ENCODE data around the gene CERS6. TPM values are rescaled to one million over a fixed set of nuclear protein-coding genes. Genes with fewer than 3 reads are reported as not detected.
"Not testable (repeated sequence)": the region's sequence is repeated elsewhere in the genome, so short reads cannot be mapped to it uniquely, and the experiment has no call there.

Gene CERS6, protein sequence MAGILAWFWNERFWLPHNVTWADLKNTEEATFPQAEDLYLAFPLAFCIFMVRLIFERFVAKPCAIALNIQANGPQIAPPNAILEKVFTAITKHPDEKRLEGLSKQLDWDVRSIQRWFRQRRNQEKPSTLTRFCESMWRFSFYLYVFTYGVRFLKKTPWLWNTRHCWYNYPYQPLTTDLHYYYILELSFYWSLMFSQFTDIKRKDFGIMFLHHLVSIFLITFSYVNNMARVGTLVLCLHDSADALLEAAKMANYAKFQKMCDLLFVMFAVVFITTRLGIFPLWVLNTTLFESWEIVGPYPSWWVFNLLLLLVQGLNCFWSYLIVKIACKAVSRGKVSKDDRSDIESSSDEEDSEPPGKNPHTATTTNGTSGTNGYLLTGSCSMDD
- 10 to 100 TPM; 47.1 to 61.1 (median 57.5) TPM for polyA plus RNA-seq (ENCODE audit: insufficient read length in 4 of 4)

DNA sequence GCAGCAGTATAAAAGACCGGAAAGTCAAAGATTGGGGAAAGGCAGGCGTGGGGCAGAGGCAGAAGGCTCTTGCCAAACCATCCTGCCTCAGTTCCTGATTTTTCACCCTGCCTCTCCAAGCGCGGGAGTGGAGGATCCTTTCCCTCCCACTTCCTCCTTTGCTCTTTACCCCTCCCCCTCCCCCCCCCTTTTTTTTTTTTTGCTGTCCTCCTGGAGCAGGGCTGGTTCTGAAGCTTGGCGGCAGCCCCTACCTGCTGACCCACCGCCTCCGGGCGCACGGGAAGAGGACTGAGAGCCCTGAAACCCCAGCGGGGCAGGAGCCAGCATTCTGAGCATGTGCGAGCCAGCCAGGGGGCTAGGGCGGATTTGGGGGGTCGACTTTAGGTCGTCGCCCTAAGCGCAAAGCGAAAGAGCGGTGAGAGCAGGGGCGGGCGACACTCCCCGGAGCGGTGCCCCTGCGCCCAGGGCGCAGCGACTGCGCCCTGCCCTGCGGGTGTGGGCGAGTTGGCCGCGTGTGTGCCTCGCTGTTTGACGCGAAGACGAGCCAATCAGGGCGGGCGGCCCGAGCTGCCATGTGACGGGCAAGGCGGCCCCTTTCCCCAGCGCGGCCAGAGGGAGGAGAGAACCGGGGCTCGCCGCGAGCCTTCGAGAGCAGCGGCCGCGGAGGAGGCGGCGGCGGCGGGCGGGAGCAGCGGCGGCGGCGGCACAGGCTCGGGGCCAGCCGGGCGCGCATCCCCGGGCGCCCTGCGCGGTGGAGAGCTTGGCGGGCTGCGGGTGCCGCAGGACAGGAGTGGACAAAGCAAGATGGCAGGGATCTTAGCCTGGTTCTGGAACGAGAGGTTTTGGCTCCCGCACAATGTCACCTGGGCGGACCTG is at the start of gene CERS6:
Gene CERS6, plus strand, starts transcription at position 628 of the 876 bp plus-strand sequence. Its CDS starts 177 bp downstream, at position 805.
- peak; percentile 83 to 86 (median 85) for DNase-seq (ENCODE audit: low read depth in 4 of 4, low spot score in 3 of 4)

DNA sequence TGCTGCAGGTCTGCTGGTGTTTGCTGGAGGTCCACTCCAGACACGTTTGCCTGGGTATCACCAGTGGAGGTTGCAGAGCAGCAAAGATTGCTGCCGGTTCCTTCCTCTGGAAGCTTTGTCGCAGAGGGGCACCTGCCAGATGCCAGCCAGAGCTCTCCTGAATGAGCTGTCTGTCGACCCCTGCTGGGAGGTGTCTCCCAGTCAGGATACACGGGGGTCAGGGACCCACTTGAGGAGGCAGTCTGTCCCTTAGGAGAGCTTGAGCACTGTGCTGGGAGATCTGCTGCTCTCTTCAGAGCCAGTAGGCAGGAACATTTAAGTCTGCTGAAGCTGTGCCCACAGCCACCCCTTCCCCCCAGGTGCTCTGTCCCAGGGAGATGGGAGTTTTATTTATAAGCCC is 43.8 kb upstream of the CERS6 start:
- not testable (repeated sequence) for DNase-seq (ENCODE audit: low read depth in 4 of 4, low spot score in 3 of 4)

DNA sequence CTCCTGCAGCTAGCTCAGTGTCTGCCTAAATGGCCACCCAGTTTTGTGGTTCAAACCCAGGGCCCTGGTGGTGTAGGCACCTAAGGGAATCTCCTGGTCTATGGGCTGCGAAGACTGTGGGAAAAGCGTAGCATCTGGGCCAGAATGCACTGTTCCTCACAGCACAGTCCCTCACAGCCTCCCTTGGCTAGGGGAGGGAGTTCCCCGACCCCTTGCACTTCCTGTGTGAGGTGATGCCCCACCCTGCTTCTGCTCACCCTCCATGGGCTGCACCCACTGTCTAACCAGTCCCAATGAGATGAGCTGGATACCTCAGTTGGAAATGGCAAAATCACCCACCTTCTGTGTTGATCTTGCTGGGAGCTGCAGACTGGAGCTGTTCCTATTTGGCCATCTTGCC is 43.0 kb upstream of the CERS6 start:
- DNase-seq (ENCODE audit: low read depth in 4 of 4, low spot score in 3 of 4), result not testable (repeated sequence)

DNA sequence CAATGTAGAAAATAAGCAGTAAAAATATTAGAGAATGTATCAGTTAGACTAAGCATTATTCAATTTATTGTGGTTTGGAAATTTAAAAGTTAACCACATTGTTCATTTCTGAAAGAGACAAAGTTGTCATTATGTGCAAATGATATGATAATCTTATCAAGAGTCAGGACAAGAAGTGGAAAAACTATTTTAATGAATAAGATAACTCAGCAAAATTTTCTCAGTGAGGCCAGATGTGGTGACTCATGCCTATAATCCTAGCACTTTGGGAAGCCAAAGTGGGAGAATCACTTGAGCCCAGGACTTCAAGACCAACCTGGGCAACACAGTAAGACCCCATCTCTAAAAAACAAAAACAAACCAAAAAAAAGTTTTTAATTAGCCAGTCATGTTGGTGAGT is 39.5 kb upstream of the CERS6 start:
- no peak for DNase-seq (ENCODE audit: low read depth in 4 of 4, low spot score in 3 of 4)

DNA sequence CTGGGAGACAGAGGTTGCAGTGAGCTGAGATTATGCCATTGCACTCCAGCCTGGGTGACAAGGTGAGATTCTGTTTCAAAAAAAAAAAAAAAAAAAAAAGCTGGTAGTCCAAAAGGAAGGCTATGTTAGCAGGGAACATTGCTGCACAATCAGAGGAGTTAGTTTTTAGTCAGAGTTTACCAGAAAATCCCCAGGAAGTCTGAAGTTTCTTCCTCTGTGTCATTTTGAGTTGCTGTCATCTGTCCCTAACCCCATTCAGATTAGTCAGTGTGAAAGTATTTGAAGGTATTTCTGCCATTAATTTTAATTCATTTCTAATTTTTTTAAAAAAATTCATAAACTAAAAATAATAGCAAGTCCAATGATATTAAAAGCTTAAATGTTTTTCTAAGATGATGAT is 33.5 kb upstream of the CERS6 start:
- DNase-seq (ENCODE audit: low read depth in 4 of 4, low spot score in 3 of 4), result no peak

DNA sequence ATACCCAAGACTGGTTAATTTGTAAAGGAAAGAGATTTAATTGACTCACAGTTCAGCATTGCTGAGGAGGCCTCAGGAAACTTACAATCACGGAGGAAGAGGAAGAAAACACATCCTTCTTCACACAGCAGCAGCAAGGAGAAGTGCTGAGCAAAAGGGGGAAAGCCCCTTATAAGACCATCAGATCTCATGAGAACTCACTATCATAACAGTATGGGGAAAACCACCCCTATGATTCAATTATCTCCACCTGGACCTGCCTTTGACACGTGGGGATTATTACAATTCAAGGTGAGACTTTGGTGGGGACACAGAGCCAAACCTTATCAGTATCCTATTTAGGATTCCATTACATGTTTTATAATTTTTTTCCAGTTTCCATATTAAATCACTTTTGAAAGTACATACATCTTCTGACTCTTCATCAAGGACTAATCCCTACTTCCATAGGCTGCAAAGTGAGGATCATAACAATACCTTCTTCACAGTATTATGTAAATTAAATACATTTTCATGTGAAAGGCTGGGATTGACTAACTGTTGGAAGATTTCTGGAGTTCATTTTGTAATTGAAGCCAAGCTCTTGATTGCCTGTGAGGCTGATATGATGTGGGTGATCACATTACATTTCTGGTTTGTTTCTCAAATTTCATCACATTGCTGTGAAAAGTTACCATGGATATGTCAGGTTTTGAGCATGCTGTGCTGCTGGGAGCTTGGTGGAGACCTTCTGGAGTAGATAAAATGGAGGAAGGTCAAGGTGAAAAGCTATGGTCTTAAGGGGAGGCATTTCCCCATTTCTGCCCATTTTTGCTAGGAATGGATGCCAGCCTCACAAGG is 31.7 kb upstream of the CERS6 start:
- DNase-seq (ENCODE audit: low read depth in 4 of 4, low spot score in 3 of 4), result no peak

DNA sequence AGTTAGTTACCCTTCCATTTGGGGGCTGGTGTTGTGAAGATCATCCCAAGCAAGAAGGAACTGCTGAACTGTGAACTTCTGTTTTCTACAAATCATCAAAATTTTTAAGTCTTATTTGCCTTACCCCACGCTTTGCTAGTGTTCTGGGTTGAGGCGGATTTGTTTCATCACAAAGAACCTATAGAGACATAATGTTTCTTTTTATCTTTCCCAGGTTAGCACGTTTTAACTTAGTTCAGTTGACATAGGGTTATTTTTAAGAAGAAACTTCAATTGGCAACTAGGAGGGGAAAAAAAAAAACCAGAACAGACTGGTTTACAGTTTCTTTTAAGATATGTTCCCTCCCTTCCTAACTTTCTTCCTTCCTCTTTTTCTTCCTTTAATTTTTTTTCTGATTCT is 31.1 kb upstream of the CERS6 start:
- no peak for DNase-seq (ENCODE audit: low read depth in 4 of 4, low spot score in 3 of 4)

DNA sequence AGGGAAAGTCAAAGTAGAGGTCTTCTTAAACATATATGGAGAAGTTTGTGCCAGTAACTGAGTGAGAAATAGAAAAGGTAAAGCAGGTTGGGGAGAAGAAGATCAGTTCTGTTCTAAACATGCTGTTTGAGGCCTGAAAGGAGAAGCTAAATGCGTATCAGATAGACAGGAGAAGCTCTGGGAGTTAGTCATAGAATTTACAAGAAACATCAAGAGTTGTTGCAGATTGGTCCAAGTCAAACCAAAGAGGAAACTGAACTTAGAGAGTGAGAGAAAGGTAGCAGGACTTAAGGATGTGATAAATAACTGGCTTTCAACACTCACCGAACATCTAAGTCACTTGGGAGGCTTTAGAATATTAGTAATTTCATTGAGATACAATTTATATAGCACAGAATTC is 29.2 kb upstream of the CERS6 start:
- DNase-seq (ENCODE audit: low read depth in 4 of 4, low spot score in 3 of 4), result no peak

DNA sequence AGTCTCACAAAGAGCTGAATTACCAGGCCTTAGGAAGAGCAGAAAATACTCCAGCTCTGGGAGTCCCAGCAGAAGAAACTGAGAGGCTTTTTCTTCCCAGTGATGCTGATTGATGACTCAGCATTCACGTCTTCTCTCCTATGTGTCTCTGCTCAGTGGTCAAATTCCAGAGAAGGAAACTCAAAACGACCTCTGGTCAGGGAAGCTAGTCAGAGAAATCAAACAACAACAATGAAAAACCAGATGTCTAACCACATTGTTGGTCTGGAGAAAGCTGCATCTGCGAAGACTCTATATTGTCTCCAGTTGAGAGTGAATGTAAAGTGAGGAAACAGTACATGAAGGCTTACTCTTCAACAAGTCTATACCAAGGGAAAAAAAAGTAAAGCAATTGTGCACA is 28.6 kb upstream of the CERS6 start:
- DNase-seq (ENCODE audit: low read depth in 4 of 4, low spot score in 3 of 4), result no peak

DNA sequence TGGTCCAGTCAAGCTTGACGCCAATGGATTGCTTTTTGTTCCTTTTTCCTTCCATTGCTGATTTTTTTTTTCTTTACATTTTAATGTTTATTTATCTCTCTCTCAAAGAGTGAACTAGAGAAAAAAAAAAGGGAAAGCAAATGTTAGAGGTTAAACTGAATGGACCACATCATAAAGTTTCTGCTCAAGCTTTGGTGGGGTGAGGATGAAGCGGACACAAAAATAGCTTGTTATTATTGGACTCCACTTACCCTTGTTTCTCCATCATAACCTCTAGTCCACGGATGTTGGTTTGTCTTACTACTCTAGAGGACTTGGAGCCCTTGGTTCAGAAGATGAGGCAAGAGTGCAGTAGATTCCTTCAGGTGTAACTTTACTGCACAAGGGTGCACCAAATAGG is 27.6 kb upstream of the CERS6 start:
- DNase-seq (ENCODE audit: low read depth in 4 of 4, low spot score in 3 of 4), result no peak

DNA sequence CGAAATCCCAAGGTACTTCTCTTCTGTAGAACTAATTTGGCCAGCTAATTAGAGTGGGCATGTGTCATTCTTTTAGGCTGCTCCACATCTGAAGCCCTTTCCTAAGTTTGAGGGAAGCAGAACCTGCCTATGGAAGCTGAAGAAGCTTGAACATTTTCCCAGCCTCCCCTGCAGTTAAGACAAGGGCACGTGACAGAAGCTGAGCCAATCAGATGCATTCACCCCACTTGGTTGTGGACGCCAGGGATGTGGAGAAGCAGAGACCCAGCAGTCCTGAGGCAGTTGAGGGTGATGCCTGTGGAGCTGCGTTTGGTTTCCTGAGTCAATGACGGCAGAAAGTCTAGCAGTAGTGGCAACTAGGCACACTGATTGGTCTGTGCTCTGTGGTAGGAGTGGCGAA is 26.1 kb upstream of the CERS6 start:
- DNase-seq (ENCODE audit: low read depth in 4 of 4, low spot score in 3 of 4), result no peak

DNA sequence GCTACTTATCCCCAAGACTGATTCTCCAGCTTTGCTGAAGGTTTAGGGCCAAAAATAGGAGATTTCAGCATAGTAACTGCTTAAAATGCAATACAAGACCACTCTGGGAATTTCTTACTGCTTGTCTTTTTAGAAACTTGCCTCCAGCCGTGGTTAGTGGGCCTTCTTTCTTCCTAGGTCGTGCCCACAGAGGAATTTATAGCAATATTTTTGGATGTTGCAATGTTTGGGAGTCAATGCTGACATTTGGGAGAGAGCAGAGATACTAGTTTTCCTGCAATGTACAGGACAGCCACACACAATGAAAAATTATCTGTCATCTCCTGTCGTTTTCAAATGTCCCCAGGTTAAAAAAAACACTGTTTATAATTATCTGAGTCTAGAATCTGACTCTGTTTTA is 25.6 kb upstream of the CERS6 start:
- DNase-seq (ENCODE audit: low read depth in 4 of 4, low spot score in 3 of 4), result no peak

DNA sequence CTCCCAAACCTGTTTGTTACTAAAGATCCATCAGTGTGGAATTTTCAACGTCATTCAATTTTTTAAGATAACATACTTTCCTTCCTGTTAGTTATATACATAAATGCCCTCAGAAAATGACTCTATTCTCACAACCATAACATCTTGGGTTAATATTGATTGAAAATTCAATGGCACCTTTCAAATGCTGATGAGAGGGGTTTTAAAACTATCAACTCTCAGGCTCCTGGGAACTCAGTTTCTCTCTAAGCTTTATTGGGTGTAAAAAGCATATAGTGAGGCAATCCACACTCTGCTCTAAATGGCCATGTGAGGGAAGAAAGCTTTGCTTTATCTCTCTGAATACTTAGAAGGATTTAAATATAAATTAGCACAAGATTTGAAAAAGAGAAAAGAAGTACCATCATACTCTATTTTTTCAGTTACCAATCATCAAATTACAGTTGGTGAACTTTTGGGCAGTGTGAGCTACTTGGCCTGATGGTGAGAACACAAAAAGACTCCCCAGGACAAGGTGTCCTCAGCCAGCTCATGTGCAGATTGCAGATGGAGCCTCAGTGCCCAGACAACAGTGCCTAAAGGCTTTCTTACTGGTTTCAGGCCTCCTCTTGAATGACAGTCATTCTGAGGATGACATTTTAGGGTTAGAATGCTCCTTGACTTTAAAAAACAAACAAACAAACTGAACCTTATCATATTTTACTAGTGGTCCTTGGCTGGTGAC is 24.6 kb upstream of the CERS6 start:
- no peak for DNase-seq (ENCODE audit: low read depth in 4 of 4, low spot score in 3 of 4)

DNA sequence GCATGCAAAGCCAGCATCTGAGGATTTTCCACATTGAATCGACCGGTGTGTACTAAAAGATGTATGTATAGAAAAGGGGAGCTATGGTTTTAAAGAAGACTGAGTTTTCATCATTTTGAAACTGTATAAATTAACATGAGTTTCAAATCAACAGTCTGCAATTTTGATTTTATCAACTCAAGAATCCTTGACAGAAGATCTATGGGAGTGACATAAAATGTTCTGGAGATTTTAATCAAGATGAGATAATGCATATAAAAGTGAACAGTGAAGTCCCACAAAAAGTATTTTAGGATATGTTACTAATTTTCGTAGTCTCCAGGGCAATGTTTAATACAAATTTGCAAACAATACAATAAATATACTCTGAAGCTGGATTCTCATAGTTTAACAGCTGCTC is 24.0 kb upstream of the CERS6 start:
- no peak for DNase-seq (ENCODE audit: low read depth in 4 of 4, low spot score in 3 of 4)

DNA sequence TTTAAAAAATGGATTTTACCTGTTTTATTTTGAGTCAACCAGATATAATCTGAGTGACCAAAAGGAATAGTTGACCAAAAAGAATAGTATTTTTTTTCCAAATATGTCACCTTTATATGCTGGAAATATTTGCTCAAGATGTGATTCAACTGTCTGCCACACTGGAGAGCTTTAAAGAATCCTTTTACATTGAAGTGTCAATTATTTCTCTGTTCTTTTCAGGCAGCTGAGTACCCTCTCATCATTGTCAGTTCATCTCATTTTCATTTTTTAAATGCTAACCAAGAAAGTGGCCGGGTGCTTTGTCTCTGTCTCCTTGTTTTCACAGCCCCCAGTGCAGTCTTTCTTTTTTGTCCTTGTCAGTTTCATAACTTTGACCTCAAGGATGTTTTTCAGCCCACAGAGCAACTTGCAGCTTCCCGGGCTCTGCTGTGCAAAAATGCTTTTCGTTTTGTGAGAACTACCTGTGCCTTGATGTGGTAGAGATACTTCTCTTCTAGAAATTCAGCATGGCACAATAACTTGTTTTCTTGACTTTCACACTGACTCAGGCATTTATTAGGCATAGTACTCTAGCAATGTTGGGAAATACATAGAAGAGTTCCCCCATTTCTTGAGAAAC is 23.4 kb upstream of the CERS6 start:
- DNase-seq (ENCODE audit: low read depth in 4 of 4, low spot score in 3 of 4), result no peak

DNA sequence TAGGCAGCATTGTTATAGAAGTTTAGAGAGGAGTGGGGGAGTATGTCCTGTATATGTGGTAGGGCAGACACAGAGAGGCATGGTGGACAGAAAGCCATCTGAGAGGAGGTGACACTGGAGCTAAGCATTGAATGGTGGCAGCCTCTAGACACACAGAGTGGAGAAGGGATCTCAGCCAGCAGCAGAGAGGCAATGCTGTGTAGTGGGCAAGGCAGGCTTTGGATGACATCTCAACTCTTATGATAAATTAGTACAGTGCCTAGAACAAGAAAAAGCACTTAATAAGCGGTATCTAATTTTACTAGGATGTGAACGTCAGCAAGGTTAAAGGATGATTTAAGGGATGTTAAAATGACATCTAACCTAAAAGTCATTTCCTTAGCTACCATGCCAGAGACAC is 22.5 kb upstream of the CERS6 start:
- no peak for DNase-seq (ENCODE audit: low read depth in 4 of 4, low spot score in 3 of 4)

DNA sequence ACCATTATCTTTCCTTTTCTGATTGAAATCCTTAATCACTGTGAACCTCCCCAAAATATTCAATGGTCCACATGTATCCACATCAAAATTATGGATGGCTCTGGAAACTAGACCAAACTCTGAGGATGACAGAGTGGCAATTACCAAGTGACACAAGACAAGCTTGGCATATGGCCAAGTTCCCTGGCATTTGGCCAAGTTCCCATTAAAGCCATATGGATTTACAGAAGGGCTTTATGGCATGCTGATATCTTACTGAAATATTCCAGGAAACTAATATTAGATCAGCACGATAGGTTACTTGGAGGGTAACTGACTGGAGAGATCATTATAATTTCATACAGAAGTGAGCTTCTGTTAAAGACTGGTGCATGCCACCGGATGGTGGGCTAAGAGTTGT is 21.9 kb upstream of the CERS6 start:
- DNase-seq (ENCODE audit: low read depth in 4 of 4, low spot score in 3 of 4), result no peak

DNA sequence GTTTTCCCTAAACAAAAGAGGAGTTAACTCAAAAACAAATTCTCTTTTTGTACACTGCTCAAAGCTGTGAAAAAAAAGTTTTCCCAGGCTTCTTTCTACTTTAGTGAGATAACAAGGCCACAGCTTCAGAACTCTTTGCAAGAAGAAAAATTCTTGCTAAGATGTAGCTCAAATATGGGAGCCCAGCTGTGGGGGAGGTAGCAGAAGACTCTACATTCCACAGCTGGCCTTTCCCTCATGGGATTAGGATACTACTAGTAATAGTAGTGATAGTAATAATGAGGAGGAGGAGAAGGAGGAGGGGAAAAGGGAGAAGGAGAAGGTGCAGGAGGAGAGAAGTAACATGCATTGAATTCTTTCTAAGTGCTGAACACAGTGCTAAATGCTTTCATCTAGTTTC is 19.2 kb upstream of the CERS6 start:
- DNase-seq (ENCODE audit: low read depth in 4 of 4, low spot score in 3 of 4), result no peak

DNA sequence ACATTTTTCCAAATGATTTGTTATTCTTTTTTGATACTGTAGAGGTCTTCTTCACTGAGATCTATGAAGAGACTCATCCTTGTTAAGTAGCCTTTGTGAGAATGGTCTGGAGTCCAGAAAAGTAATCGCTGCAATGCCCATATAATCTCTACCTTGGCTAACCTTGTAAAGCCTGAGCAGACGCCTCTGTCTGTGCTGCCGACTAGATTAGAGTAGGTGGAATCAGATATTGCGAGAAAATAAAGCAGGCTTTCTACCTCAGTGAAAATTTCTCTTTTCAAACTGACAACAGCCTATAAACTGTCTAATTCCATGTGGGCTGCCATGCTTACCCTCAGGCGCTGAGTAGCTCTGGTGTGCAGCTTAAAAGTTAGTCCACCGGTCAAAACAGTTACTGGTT is 17.5 kb upstream of the CERS6 start:
- DNase-seq (ENCODE audit: low read depth in 4 of 4, low spot score in 3 of 4), result no peak

DNA sequence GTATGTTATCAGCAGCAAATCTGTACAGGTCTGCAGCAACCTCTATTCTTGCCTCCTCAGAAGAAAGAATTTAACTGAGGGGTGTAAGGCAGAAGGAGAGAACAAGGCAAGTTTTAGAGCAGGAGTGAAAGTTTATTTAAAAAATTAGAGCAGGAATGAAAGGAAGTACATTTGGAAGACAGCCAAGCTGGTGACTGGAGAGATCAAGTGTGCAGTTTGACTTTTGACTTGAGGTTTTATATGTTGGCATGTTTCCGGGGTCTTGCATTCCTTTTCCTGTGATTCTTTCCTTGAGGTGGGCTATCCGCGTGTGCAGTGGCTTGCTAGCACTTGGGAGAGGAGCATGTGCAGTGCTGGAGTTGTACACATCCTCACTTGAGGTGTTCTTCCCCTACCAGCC is 16.5 kb upstream of the CERS6 start:
- DNase-seq (ENCODE audit: low read depth in 4 of 4, low spot score in 3 of 4), result no peak

Data from right renal pelvis (tissue), 4 donors.